GM23248 (cell line): ENCODE measurements around the gene FLCN.

Experiments used
- EZH2 ChIP-seq: fragments of 200-600 bp; sonication (generic); IDR thresholded peaks from 2 replicates; pipeline ENCODE4 v1.6.1; 2018; ENCODE audit warnings: antibody characterized with exemption, mild to moderate bottlenecking; ENCODE audit not compliant: insufficient read depth, poor library complexity, severe bottlenecking
- EZH2phosphoT487 ChIP-seq: fragments of 200-600 bp; sonication (generic); IDR thresholded peaks from 2 replicates; pipeline ENCODE4 v1.6.1; 2018; ENCODE audit warnings: antibody characterized with exemption, moderate library complexity, mild to moderate bottlenecking, low read depth; ENCODE audit not compliant: insufficient read depth

DNA sequence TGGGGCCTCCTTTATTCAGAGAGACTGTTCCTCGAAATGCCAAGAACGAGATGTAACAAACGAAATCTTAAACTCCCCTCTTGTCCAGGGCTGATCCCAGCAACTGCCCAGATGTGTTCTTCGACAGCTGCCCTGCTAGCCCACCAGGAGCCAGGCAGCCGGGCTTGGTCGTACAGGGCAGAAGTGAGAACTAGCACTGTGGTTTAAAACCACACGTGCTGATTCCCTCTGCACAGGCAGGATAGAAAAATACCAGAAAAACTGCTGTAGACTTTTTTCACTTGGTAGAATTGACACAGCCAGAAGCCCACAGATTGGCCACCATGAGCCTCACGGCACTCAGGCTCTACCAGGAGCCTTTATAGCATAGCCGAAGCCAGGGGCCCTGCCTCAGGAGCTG lies 64.0 kb downstream of the FLCN start:
- TF ChIP-seq EZH2 = no peak
- TF ChIP-seq EZH2phosphoT487 = no peak
